Activated naive CD8-positive, alpha-beta T cell treated with anti-CD3 and anti-CD28 coated beads for 36 hours (primary cell): ENCODE measurements around the gene SGPL1. TPM values are rescaled to one million over a fixed set of nuclear protein-coding genes. Genes with fewer than 3 reads are reported as not detected.
"Not testable (repeated sequence)": the region's sequence is repeated elsewhere in the genome, so short reads cannot be mapped to it uniquely, and the experiment has no call there.

Experiments
- DNase-seq: peaks from one replicate; pipeline ENCODE4 v3.0.0; 2021
- H3K27ac Mint-ChIP-seq: one replicate; pipeline ENCODE4 v1.8.0; 2022; ENCODE audit warnings: mild to moderate bottlenecking, moderate library complexity, mixed read lengths
- H3K27me3 Mint-ChIP-seq: one replicate; pipeline ENCODE4 v1.8.0; 2022; ENCODE audit warnings: mild to moderate bottlenecking, mixed read lengths
- H3K36me3 Mint-ChIP-seq: one replicate; pipeline ENCODE4 v1.8.0; 2021; ENCODE audit warnings: mild to moderate bottlenecking, mixed read lengths
- H3K4me1 Mint-ChIP-seq: one replicate; pipeline ENCODE4 v1.8.0; 2021; ENCODE audit warnings: mixed read lengths
- H3K4me3 Mint-ChIP-seq: one replicate; pipeline ENCODE4 v1.8.0; 2022; ENCODE audit warnings: mild to moderate bottlenecking, moderate library complexity, mixed read lengths
- H3K9me3 Mint-ChIP-seq: one replicate; pipeline ENCODE4 v1.8.0; 2022; ENCODE audit warnings: mixed read lengths
- total RNA-seq, 2 experiments: library from RNA; stranded (reverse); gene quantifications; one replicate each; pipeline ENCODE4 v1.2.3, GENCODE V29; 2021

Gene SGPL1
- total RNA-seq, 2 experiments from 2014 or later = 17.3 to 19.5 TPM

DNA sequence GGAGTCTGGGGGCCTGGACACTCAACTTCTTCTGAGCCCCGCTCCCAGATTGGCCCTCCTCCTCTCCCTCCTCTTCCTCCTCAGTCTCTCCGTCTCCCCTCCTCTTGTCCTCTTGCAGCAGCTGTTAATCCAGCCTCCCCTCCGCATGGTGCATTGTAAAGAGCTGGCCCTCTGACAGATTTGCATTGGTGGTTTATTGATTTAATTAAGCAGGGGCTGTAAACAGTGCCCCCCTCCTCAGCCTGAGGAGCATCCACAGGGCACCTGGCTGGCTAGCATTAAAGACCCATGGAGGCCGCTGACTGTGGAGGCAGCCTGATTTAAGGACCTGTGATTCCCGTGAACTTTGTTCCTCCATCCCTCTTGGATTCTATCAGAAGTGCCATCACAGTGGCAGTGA lies 101.5 kb downstream of the SGPL1 start:
- DNase-seq = no peak
- H3K27ac Mint-ChIP-seq = no peak overlapping the region
- H3K27me3 Mint-ChIP-seq = no peaks in the 10 kb centered on the region
- no peaks in the 10 kb centered on the region for H3K4me1 Mint-ChIP-seq
- no peak overlapping the region for H3K4me3 Mint-ChIP-seq
- H3K36me3 Mint-ChIP-seq = no peaks in the 10 kb centered on the region
- no peaks in the 10 kb centered on the region for H3K9me3 Mint-ChIP-seq

DNA sequence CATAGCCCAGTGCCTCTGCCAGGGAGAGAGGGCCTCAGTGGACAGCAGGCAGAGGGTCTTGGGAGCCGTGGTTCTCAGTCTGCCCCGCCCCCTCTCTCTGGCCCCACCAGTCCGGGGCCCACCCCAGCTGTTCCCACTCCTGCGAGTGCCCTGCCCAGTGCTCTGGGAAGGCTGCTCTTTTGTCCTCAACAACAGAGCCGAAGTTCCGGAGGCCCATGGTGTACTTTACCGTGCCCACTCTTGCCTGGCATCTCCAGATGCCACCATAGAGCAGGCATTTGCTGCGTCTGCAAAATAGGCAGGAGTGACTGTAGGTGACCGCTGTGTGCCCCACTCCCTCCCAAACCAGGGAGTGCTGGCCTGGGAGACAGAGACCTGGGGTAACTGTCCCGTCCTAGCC lies 101.9 kb downstream of the SGPL1 start:
- no peak overlapping the region for H3K4me3 Mint-ChIP-seq
- no peaks in the 10 kb centered on the region for H3K9me3 Mint-ChIP-seq
- no peak overlapping the region for H3K27ac Mint-ChIP-seq
- no peaks in the 10 kb centered on the region for H3K27me3 Mint-ChIP-seq
- no peaks in the 10 kb centered on the region for H3K36me3 Mint-ChIP-seq
- no peak for DNase-seq
- H3K4me1 Mint-ChIP-seq = no peaks in the 10 kb centered on the region

DNA sequence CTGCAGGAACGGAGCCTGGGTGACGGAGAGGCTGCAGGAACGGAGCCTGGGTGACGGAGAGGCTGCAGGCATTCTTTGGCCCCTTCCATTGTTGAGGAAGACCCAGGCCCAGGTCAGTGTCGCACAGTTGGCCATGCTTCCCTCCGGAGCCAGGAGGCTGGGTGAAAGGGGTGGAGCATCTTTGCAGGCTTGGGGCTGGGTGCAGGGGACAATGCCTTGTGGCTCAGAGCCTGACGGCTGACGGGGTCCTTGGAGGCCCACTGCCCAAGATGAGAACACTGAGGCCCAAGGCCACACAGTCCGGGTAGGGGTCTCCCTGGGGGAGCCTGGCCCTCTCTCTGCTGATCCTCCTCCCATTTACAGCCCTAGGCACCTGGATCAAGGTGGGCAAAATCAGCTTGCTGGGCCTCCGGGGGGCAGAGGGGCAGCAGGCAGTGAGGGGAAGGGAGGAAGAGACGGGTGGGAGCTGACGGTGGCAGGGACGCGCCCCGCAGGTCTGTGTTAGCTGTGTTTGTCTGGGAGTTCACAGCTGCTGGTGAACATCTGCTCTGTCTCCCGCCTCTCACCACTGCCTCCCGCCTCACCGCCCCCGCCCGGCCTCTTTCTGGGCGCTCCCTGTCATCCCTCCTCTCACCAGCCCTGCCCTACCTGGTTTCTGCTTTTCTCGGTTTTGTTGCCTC lies 103.2 kb downstream of the SGPL1 start:
- no peaks in the 10 kb centered on the region for H3K4me1 Mint-ChIP-seq
- H3K4me3 Mint-ChIP-seq = no peak overlapping the region
- H3K27me3 Mint-ChIP-seq = no peaks in the 10 kb centered on the region
- no peak for DNase-seq
- H3K36me3 Mint-ChIP-seq = no peaks in the 10 kb centered on the region
- no peak overlapping the region for H3K27ac Mint-ChIP-seq
- H3K9me3 Mint-ChIP-seq = no peaks in the 10 kb centered on the region

DNA sequence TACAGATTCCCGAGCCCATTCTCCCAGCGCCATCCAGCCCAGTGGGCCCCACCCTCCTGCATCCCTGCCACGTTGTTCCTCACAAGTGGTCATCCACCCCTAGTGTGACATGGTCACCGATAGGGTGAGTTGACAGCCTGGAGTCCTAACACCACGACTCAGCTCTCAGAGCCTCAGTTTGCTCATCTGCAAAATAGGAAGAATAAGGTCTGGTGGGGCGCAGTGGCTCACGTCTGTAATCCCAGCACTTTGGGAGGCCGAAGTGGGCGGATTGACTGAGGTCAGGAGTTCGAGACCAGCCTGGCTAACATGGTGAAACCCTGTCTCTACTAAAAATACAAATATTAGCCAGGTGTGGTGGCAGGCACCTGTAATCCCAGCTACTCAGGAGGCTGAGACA lies 104.2 kb downstream of the SGPL1 start:
- not testable (repeated sequence) for H3K36me3 Mint-ChIP-seq, H3K27ac Mint-ChIP-seq, H3K9me3 Mint-ChIP-seq, H3K4me3 Mint-ChIP-seq, H3K4me1 Mint-ChIP-seq, DNase-seq, H3K27me3 Mint-ChIP-seq

DNA sequence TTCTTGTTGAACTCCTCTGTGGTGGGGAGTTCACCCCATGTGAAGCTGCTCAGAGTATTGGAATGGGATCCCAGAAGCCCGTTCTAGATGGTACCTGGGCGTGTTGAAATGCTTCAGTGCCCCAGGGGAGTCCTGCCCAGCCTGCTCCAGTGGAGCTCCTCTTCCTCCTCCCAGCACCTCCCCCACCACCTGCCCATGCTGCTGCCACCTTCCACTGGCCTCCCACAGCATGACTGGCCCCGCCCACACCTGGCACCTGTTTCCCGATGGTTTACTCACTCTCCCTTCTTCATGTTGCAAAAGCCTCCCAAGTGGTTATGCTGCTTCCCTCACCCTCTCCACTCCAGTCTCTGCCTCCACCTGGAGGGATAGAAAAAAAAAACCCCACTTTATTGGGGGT lies 104.8 kb downstream of the SGPL1 start:
- no peaks in the 10 kb centered on the region for H3K27me3 Mint-ChIP-seq
- H3K9me3 Mint-ChIP-seq = no peaks in the 10 kb centered on the region
- DNase-seq = no peak
- H3K27ac Mint-ChIP-seq = no peak overlapping the region
- no peak overlapping the region for H3K4me3 Mint-ChIP-seq
- H3K36me3 Mint-ChIP-seq = no peaks in the 10 kb centered on the region
- peaks cover 3% of the 10 kb centered on the region for H3K4me1 Mint-ChIP-seq

DNA sequence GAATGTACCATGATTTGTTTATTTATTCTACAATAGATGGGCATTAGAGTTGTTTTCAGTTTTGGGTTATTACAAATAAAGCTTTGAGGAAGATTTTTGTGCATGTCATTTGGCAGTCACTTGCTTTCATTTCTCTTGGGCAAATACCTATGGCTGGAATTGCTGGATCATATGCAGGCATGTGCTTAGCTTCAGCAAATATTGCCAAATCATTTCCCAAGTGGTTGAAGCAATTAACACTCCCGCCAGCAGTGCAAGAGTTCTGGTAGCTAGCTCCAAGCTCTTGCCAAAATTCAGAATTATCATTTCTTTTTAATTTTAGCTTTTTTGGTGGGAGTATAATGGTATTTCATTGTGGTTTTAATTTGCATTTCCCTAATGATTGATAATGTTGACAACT lies 105.5 kb downstream of the SGPL1 start:
- no peaks in the 10 kb centered on the region for H3K9me3 Mint-ChIP-seq
- H3K4me3 Mint-ChIP-seq = no peak overlapping the region
- peaks cover 3% of the 10 kb centered on the region for H3K4me1 Mint-ChIP-seq
- no peaks in the 10 kb centered on the region for H3K27me3 Mint-ChIP-seq
- H3K27ac Mint-ChIP-seq = no peak overlapping the region
- DNase-seq = no peak
- no peaks in the 10 kb centered on the region for H3K36me3 Mint-ChIP-seq

DNA sequence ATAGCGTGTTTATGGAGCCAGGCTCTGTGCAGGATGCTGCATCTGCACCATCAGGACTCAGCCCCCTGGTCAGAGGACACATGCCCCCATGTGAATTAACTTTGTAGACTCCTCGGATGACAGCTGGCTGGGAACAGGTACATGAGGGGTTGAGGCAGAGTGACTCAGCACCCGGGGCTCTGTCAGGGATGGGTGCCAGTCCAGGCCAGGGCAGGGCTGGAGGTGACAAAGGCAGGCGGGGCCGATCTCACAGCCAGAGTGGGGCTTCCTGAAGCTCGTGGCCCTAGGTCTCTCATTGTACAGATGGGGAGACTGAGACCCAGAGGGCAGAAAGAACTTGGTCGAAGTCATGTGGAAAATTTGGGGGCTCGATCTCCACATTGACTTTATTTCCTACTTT lies 107.9 kb downstream of the SGPL1 start:
- no peaks in the 10 kb centered on the region for H3K9me3 Mint-ChIP-seq
- H3K27me3 Mint-ChIP-seq = no peaks in the 10 kb centered on the region
- H3K27ac Mint-ChIP-seq = no peak overlapping the region
- H3K4me1 Mint-ChIP-seq = peaks cover 3% of the 10 kb centered on the region
- no peaks in the 10 kb centered on the region for H3K36me3 Mint-ChIP-seq
- no peak overlapping the region for H3K4me3 Mint-ChIP-seq
- no peak for DNase-seq

DNA sequence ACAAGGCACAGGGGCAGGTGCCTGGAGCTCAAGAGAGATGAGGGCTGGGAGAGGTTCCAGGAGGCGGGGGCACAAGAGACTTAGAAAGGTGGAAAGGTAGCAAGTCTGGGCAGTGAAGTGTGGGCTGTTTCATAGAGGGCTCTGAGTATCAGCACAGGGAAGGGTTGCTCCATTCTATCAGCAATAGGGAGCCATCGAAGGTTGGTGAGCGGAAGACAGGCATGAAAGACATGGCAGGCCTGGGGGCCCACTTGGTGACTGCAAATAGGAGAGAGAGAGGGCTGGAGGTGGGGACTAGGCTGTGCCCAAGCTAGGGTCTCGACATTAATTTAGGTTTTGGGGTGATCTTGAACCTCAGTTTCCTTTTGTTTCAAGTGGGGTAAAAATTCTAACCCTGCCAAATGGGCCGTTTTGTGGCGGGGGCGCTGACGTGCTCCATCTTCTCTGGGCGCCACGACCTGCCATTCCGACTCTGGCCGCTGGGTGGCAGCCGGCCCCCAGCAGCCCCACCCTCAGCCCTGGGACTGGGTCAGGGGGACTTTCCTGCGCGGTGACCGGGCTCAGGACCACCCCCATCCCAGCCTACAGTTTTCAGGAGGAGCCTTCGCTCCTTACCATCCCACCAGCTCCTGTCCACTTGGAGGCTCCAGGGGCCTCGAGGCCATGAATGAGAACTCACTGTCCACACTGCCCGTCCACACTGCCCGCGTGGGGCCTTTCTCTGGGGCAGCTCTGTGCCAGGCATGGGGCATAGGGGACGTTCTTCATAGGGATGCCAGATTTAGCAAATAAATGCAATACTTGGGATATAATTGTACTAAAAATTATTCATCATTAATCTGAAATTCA lies 109.9 kb downstream of the SGPL1 start:
- Mint-ChIP-seq H3K36me3 (no peaks in the 10 kb centered on the region), H3K4me3 (no peak overlapping the region), H3K27me3 (no peaks in the 10 kb centered on the region), H3K27ac (no peak overlapping the region), H3K9me3 (no peaks in the 10 kb centered on the region), H3K4me1 (peaks cover 3% of the 10 kb centered on the region)
- DNase-seq = peak; percentile 57

DNA sequence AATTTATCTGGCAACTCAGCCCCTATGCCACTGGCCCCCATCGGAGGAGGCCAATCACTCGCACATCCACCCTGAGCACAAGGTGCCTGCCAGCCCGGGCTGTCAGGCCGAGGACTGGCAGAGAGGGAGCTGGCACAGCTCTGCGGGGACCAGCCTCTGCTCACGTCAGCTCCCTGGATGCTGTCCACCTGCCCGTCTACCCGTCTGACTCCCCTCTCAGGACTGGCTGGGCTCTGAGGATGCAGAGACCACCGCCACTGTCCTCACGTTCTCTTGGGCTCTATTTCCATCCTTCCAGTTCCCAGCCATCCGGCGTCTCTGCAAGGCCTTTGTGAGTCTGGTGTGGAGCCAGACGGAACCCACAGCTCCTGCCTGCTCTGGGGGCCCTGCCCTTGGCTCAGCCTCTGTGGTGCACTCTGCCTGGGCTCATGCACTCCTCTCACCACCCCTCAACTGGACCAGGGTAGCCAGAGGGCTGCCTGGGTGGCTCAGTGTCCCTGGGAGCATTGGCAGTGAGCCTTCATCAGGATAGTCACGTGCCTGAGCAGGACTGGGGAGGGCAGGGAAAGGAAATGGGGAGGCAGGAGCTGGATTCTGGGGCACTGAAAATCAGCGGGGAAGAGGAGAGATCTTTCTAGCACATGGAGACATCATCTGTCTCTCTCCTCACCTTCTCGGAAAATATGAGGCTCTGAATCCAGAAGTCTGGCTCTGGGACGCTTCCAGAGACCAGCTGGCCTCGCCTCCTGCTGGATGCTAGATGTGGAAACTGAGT lies 110.7 kb downstream of the SGPL1 start:
- Mint-ChIP-seq H3K27ac (no peak overlapping the region), H3K36me3 (no peaks in the 10 kb centered on the region), H3K9me3 (no peaks in the 10 kb centered on the region), H3K4me3 (no peak overlapping the region), H3K27me3 (no peaks in the 10 kb centered on the region), H3K4me1 (peaks cover 3% of the 10 kb centered on the region)
- no peak for DNase-seq

DNA sequence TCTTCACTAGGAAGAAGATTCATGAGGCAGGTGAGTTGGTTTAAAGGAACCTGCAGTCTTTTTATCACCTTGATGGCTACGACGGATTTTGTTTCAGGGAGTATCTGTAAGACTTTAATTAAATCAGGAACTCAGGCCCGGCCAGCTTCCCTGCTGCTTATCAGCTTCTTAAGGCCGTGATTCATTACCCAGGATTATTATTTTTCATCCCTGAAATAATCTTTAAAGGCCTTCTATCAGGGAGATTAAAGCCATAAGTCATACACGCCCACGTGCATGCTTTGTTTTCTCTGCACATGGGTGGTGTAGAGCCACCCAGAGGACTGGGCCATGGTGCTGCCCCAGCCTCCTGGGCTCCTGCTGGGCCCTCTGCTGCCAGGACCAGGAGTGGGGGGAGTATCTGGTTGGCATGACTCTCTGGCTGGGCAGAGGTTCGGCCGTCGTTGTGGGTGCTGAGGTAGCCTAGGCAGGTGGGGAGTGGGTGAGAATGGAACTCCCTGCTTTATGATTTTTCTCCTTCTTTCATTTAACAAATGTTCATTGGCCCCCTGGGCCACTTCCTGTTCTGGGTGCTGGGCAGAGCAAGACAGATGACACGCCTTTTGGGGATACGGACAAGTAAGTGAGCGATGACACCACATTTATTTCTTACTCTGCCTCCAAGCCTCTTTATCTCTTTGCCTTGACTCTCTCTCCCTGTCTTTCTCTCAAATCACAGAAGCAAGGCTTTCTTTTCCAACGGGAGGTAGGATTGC lies 111.6 kb downstream of the SGPL1 start:
- peaks cover 3% of the 10 kb centered on the region for H3K4me1 Mint-ChIP-seq
- H3K27me3 Mint-ChIP-seq = no peaks in the 10 kb centered on the region
- no peak for DNase-seq
- H3K27ac Mint-ChIP-seq = no peak overlapping the region
- no peaks in the 10 kb centered on the region for H3K9me3 Mint-ChIP-seq
- no peak overlapping the region for H3K4me3 Mint-ChIP-seq
- no peaks in the 10 kb centered on the region for H3K36me3 Mint-ChIP-seq

DNA sequence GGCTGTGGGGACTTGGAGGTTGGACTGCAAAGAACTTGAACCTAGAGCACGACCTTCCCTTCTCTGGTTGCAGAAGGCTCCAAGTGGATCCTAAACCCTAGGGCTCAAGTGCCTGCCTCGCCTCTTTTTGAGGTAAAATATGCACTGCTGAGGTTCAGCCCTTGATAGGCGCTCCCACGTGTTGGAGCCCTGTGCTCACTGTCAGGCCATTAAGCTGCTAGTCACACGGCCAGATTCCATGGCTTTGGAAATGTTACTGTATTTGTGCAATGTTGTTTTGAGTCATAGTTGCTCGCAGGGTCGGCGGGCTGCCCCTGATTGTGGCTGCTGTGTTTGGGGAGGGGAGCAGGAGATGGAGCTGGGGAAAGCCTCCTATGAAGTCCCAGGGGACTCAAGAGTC lies 112.4 kb downstream of the SGPL1 start:
- H3K27ac Mint-ChIP-seq = no peak overlapping the region
- H3K9me3 Mint-ChIP-seq = no peaks in the 10 kb centered on the region
- H3K27me3 Mint-ChIP-seq = no peaks in the 10 kb centered on the region
- no peak overlapping the region for H3K4me3 Mint-ChIP-seq
- no peak for DNase-seq
- no peaks in the 10 kb centered on the region for H3K36me3 Mint-ChIP-seq
- peaks cover 3% of the 10 kb centered on the region for H3K4me1 Mint-ChIP-seq

DNA sequence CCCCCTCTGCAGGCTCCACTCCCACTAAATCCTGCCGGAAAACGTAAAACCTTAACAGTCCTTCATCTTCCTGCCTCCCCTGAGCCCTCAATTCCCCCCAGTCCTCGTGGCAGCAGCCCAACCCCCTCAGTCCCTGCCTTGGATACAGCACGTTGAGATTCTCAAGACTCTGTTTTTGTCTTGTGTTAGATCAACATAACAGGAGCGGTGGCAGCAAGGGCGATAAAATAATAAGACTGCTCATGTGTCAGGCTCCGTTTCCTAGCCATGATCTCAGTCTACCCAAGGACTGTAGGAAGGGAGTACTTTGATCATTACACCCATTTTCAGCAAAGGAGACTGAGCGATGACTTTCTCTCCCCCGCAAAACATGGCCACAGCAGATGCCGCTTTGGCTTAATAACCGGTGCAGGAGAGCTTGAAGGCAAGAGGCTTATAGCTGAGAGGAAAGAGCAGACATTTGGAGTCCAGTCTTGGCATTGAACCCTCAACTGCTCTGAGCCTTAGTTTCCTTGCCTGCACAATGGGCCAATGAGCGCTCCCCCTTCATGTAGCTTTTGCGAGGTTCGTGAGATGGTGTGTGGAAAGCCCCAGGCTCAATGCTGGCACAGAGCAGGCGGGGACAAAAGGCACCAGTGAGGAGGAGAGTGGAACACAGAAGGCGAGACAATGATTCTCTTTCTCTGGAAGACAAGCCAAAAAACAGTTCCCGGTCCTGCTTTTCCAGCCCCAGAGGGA lies 114.7 kb downstream of the SGPL1 start:
- Mint-ChIP-seq H3K4me3 (no peak overlapping the region), H3K27me3 (no peaks in the 10 kb centered on the region), H3K4me1 (no peaks in the 10 kb centered on the region), H3K36me3 (no peaks in the 10 kb centered on the region), H3K9me3 (no peaks in the 10 kb centered on the region), H3K27ac (no peak overlapping the region)
- DNase-seq = no peak
